ENCODE data around the gene OR52E4. TPM values are rescaled to one million over a fixed set of nuclear protein-coding genes. Genes with fewer than 3 reads are reported as not detected.
A peak's percentile ranks its signal among the peaks of the same experiment; 100 is the strongest.

The OR52E4 gene
- total RNA-seq, 1 experiment from 2014 or later = not detected

- peak; percentile 69 for DNase-seq (ENCODE audit: low read depth)
Observed at GRCh38 chr11:5929571-5930368, 49.3 kb downstream of the OR52E4 start.

DNA sequence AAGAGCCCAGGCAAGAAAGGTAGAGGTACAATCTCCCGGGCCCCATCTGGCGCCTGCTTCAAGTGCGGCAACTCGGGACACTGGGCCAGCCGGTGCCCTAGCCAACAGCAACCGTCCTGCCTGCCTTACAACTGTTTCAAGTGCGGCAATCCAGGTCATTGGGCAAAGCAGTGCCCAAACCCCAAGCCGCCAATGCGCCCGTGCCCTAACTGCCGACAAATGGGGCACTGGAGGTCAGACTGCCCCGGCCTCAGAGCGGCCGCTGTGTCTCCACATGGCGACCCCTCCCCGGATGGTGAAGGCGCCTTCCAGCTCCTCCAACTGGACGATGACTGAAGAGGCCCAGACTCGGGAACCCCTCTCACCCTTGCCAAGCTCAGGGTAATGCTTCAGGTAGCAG, 50.2 kb downstream of the OR52E4 start:
- DNase-seq (ENCODE audit: low read depth) = no peak

DNA sequence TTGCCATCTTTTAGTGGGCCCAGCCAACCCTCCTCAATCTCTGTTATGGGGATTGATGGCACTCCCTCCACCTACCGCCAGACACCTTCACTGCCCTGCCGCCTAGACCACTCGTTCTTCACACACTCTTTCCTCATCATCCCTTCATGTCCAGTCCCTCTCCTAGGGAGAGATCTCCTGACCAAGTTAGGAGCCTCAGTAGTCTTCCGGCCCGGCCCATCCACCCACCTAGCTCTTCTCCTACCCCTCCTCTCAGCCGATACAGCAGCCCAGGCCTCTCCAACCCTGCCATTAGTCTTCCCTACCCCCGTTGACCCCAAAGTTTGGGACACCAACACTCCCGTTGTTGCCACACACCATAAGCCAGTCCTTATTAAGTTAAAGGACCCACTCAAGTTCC, 50.6 kb downstream of the OR52E4 start:
- no peak for DNase-seq (ENCODE audit: low read depth)

DNA sequence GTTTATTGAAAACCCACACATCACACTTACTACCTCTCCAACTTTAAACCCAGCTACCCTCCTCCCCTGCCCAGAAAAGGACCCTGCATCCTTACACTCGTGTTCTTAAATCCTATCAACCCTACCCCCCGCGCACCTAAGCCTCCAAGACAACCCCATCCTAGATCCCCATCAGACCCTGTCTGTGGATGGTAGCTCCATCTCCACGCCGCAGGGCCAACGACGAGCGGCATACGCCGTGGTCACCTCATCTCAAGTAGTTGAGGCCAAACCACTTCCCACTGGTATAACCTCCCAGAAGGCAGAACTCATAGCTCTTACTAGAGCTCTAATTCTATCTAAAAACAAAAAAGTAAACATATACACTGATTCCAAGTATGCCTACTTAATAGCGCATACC, 52.2 kb downstream of the OR52E4 start:
- DNase-seq (ENCODE audit: low read depth) = no peak

GRCh38 chr11:5933116-5933515, 52.7 kb downstream of the OR52E4 start:
- no peak for DNase-seq (ENCODE audit: low read depth)

Other genes starting within 250 kb of the OR52E4 start
- 11.5 and 15.2 TPM in 2 replicates for gene TRIM5, start 195.6 kb upstream of the OR52E4 start, total RNA-seq (2014; rRNA removed; shearing (Covaris generic))
- 1.2 and 1.5 TPM in 2 replicates for gene TRIM22, start 190.8 kb upstream of the OR52E4 start, total RNA-seq (2014; rRNA removed; shearing (Covaris generic))
- gene OR56B1, start 144.2 kb upstream of the OR52E4 start, total RNA-seq (2014; rRNA removed; shearing (Covaris generic)) = not detected in 2 replicates
- not detected in 2 replicates for gene OR52N4, start 126.4 kb upstream of the OR52E4 start, total RNA-seq (2014; rRNA removed; shearing (Covaris generic))
- gene OR52N5, start 97.3 kb upstream of the OR52E4 start, total RNA-seq (2014; rRNA removed; shearing (Covaris generic)) = not detected in 2 replicates
- 0.15 TPM in 1 of 2 replicates, not detected in the other for gene OR52N1, start 89.4 kb upstream of the OR52E4 start, total RNA-seq (2014; rRNA removed; shearing (Covaris generic))
- not detected in 2 replicates for gene OR52N2, start 71.7 kb upstream of the OR52E4 start, total RNA-seq (2014; rRNA removed; shearing (Covaris generic))
- not detected in 2 replicates for gene OR52E6, start 38.7 kb upstream of the OR52E4 start, total RNA-seq (2014; rRNA removed; shearing (Covaris generic))
- gene OR52E8, start 22.9 kb upstream of the OR52E4 start, total RNA-seq (2014; rRNA removed; shearing (Covaris generic)) = 0.15 TPM in 1 of 2 replicates, not detected in the other
- not detected in 2 replicates for gene OR52E5, start 12.6 kb downstream of the OR52E4 start, total RNA-seq (2014; rRNA removed; shearing (Covaris generic))
- 0.11 and 1.3 TPM in 2 replicates for gene OR56A3, start 61.6 kb downstream of the OR52E4 start, total RNA-seq (2014; rRNA removed; shearing (Covaris generic))
- not detected in 2 replicates for gene OR56A5, start 87.9 kb downstream of the OR52E4 start, total RNA-seq (2014; rRNA removed; shearing (Covaris generic))
- gene OR52L1, start 106.4 kb downstream of the OR52E4 start, total RNA-seq (2014; rRNA removed; shearing (Covaris generic)) = not detected in 2 replicates
- not detected in 2 replicates for gene OR56A4, start 126.3 kb downstream of the OR52E4 start, total RNA-seq (2014; rRNA removed; shearing (Covaris generic))
- gene OR56A1, start 150.1 kb downstream of the OR52E4 start, total RNA-seq (2014; rRNA removed; shearing (Covaris generic)) = under 0.01 TPM in 1 of 2 replicates, not detected in the other
- not detected in 2 replicates for gene OR56B4, start 227.1 kb downstream of the OR52E4 start, total RNA-seq (2014; rRNA removed; shearing (Covaris generic))

All from Daoy (cell line).